Tibial nerve (tissue), 4 donors: Measurements from ENCODE around the gene TTC23. TPM values are rescaled to one million over a fixed set of nuclear protein-coding genes. Genes with fewer than 3 reads are reported as not detected.

Experiments
- DNase-seq, 2 donors: peaks; one replicate each; pipeline ENCODE4 v3.0.0-alpha.2; 2019; ENCODE audit warnings: low spot score in 2 of 2
- H3K27ac ChIP-seq, 4 donors: fragments of 200-600 bp; sonication (generic) in 3 of 4; one replicate each; pipeline ENCODE4 v1.5.1; 2017 to 2019; ENCODE audit warnings: mild to moderate bottlenecking in 1 of 4
- H3K27me3 ChIP-seq, 2 donors: fragments of 200-600 bp; sonication (generic) in 1 of 2; one replicate each; pipeline versions ENCODE4 v1.5.1 to v1.6.0; 2017 to 2019
- H3K36me3 ChIP-seq, 3 donors: fragments of 200-600 bp; sonication (generic); one replicate each; pipeline ENCODE4 v1.5.1; 2018 to 2019
- H3K4me1 ChIP-seq, 4 donors: fragments of 200-600 bp; sonication (generic) in 3 of 4; one replicate each; pipeline ENCODE4 v1.5.1; 2017 to 2019
- H3K4me3 ChIP-seq, 4 donors: fragments of 200-600 bp; sonication (generic) in 3 of 4; one replicate each; pipeline ENCODE4 v1.5.1; 2017 to 2019; ENCODE audit warnings: mild to moderate bottlenecking in 1 of 4, moderate library complexity in 1 of 4
- H3K9me3 ChIP-seq, 4 donors: fragments of 200-600 bp; sonication (generic) in 3 of 4; one replicate each; pipeline ENCODE4 v1.5.1; 2017 to 2019
- CTCF ChIP-seq, 5 experiments: fragments of 200-600 bp in 3 of 5; fragments of 450-650 bp in 2 of 5; sonication (generic) in 3 of 5; IDR thresholded peaks; one replicate each; pipeline ENCODE4 v1.5.1; 2016 to 2019; ENCODE audit warnings: antibody characterized with exemption in 5 of 5, mild to moderate bottlenecking in 3 of 5, moderate library complexity in 2 of 5
- EP300 ChIP-seq, 2 donors: sonication (generic); formaldehyde crosslinking; IDR thresholded peaks; one replicate each; pipeline ENCODE4 v1.6.1; 2017; ENCODE audit warnings: antibody characterized with exemption in 2 of 2, mild to moderate bottlenecking in 1 of 2
- POLR2A ChIP-seq, 2 donors: fragments of 450-650 bp; IDR thresholded peaks; one replicate each; pipeline ENCODE4 v1.6.1; 2017; ENCODE audit warnings: antibody characterized with exemption in 2 of 2, mild to moderate bottlenecking in 2 of 2, moderate library complexity in 2 of 2
- WGBS, 2 donors: methylation state at CpG; one replicate each; pipeline ENCODE4 v1.1.5; 2018; 5-methylcytosine and 5-hydroxymethylcytosine counted together
- total RNA-seq, 4 donors: library from RNA; depleted of rRNA; stranded (reverse); fragments of >200 nt; gene quantifications; one replicate each; pipeline ENCODE4 v1.1.0, GENCODE V29; 2016

The TTC23 gene
- total RNA-seq, 4 donors from 2014 or later: 19.3 to 59.2 (median 25.7) TPM

GRCh38 chr15:99164119-99164518 lies 85.3 kb downstream of the TTC23 start:
- Histone ChIP-seq H3K4me1 (peaks cover 0 to 22% (median 13%) of the 10 kb centered on the region in 4 donors), H3K4me3 (no peak overlapping the region), H3K27me3 (no peaks in the 10 kb centered on the region), H3K27ac (no peak overlapping the region), H3K9me3 (no peaks in the 10 kb centered on the region), H3K36me3 (peaks cover 0 to 61% (median 0%) of the 10 kb centered on the region in 3 donors)
- WGBS, 2 donors: 98 to 99% methylated on average over 3 of the region's 3 CpGs
- no peak for DNase-seq
- TF ChIP-seq POLR2A (IDR thresholded peaks at IDR 0.05): no peak

GRCh38 chr15:99163271-99164062 lies 85.9 kb downstream of the TTC23 start:
- Histone ChIP-seq H3K4me1 (peaks cover 0 to 15% (median 8%) of the 10 kb centered on the region in 4 donors), H3K4me3 (no peak overlapping the region), H3K9me3 (no peaks in the 10 kb centered on the region), H3K27me3 (no peaks in the 10 kb centered on the region), H3K36me3 (peaks cover 0 to 68% (median 0%) of the 10 kb centered on the region in 3 donors), H3K27ac (no peak overlapping the region)
- TF ChIP-seq POLR2A (IDR thresholded peaks at IDR 0.05): no peak
- no peak for TF ChIP-seq CTCF (IDR thresholded peaks at IDR 0.05)
- TF ChIP-seq EP300 (IDR thresholded peaks at IDR 0.05): no peak
- no peak for DNase-seq
- WGBS, 2 donors: 94 to 96% methylated on average over 4 of the region's 4 CpGs

GRCh38 chr15:99158626-99159412 lies 90.6 kb downstream of the TTC23 start:
- Histone ChIP-seq H3K27ac (no peak overlapping the region), H3K36me3 (peaks cover 0 to 67% (median 0%) of the 10 kb centered on the region in 3 donors), H3K9me3 (no peaks in the 10 kb centered on the region), H3K4me1 (no peaks in the 10 kb centered on the region), H3K27me3 (no peaks in the 10 kb centered on the region), H3K4me3 (no peak overlapping the region)
- TF ChIP-seq POLR2A (IDR thresholded peaks at IDR 0.05) (no peak), CTCF (IDR thresholded peaks at IDR 0.05) (no peak), EP300 (IDR thresholded peaks at IDR 0.05) (no peak)
- DNase-seq: no peak
- WGBS, 2 donors: 93 to 98% methylated on average over 6 of the region's 6 CpGs

- H3K36me3 ChIP-seq: peaks cover 0 to 60% (median 0%) of the 10 kb centered on the region in 3 donors
- no peaks in the 10 kb centered on the region for H3K9me3 ChIP-seq
- H3K4me3 ChIP-seq: no peak overlapping the region
- WGBS, 2 donors: 76 to 82% methylated on average over 3 of the region's 3 CpGs
- no peaks in the 10 kb centered on the region for H3K27me3 ChIP-seq
- no peaks in the 10 kb centered on the region for H3K4me1 ChIP-seq
- H3K27ac ChIP-seq: no peak overlapping the region
- no peak for TF ChIP-seq CTCF (IDR thresholded peaks at IDR 0.05)
- TF ChIP-seq EP300 (IDR thresholded peaks at IDR 0.05): no peak
- TF ChIP-seq POLR2A (IDR thresholded peaks at IDR 0.05): no peak
- DNase-seq: no peak
Measured at GRCh38 chr15:99157456-99157855, 91.9 kb downstream of the TTC23 start.

- WGBS, 2 donors: 82 to 85% methylated on average over 9 of the region's 9 CpGs
- Histone ChIP-seq H3K36me3 (peaks cover 0 to 59% (median 0%) of the 10 kb centered on the region in 3 donors), H3K4me1 (no peaks in the 10 kb centered on the region), H3K4me3 (no peak overlapping the region), H3K27ac (no peak overlapping the region), H3K27me3 (no peaks in the 10 kb centered on the region), H3K9me3 (no peaks in the 10 kb centered on the region)
- TF ChIP-seq CTCF (IDR thresholded peaks at IDR 0.05) (no peak), POLR2A (IDR thresholded peaks at IDR 0.05) (no peak), EP300 (IDR thresholded peaks at IDR 0.05) (no peak)
- DNase-seq: no peak
Measured at GRCh38 chr15:99155961-99156443, 93.4 kb downstream of the TTC23 start.
